ENCODE measurements around the gene PACS1.
A peak's percentile ranks its signal among the peaks of the same experiment; 100 is the strongest.

The PACS1 gene

DNA sequence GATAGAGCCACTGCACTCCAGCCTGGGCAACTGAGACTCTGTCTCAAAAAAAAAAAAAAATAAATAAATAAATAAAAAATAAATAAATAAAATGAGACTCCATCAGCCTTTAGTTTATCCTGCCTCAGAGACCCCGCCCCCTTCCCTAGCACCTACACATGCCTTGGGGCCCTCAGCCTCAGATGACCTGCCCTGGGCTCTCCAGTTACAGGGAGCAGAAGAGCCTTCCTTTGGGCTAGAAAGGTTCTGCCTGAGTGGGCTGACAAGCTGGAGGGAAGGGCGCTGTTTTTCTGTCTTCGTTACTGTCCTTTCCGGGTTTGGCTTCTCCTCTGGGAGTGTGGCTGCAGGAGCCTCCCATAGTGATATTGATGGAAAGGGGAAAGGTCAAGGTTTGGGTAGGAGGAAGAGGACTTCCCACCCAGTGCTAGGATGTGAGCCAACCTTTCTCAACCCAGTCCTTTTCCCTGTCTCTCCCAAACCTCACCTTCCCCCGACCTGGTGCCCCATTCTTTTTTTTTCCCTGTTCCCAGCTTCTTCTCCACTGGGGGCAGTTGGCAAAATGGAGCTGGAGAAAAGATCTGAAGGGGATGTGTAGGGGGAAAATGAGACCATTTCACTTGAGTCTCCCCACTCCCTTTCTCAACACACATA is 19.4 kb upstream of the PACS1 start:
- no peak for DNase-seq (ENCODE audit: low spot score)

DNA sequence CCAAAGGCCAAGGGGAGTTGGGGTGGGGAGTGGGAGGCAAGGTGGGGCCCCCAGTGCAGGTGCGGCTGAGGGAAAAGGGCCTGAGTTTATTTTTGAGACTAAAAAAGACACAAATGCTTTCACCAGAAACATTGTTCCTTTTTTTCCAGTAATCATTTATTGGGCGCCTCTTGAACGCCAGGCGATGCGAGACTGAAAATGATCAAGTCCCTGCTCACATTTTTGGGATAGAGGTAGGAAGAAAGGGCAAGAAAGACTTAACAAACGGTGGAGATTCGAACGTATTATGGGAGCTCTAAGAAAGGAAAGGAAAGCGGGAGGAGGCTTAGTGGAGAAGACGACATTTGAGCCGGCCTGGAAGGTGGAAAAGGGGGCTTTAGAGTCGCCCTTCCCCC is 18.7 kb upstream of the PACS1 start:
- no peak for DNase-seq (ENCODE audit: low spot score)

DNA sequence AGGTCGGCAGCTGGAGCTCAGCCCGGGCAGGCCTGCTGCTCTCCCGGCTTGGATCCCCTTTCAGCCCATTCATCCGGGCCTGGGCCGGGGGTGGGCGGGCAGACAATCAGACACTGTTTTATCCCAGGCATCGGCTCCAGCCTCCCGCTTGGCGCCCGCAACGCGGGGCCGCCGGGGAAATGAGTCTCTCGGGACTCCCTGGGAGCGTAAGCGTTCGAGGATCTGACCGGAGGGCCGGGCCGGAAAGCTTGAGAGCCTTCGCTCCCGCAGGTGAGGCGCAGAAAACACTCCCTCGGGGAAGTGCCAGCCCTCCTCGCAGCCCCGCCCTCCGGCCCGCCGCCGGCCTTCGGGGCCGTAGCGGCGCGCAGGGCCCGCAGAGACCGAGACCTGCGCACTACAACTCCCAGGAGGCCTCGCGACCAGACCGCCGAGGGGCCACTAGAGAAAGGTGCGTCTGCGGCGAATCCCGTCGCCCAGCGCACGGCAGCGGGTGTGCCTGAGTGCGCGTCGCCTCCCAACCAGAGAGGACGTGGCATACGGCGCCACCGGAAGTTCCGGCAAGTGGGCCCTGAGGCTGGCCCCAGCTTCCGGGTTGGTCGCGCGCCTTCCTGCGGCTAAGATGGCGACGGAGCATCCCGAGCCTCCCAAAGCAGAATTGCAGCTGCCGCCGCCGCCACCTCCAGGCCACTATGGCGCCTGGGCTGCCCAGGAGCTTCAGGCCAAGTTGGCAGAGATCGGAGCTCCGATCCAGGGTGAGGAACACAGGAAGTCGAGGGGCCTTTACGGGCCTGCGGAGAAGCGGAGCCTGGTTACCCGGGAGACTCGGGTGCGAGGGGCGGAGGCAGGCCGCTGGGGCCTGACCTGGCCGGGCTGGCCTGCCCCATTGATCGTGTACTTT is 18.1 kb upstream of the PACS1 start, which contains the start of gene SF3B2:
SF3B2 (plus strand) TSS at position 599 of the 898 bp plus-strand sequence; CDS start at position 620, 21 bp downstream.
- DNase-seq (ENCODE audit: low spot score), result peak; percentile 97

DNA sequence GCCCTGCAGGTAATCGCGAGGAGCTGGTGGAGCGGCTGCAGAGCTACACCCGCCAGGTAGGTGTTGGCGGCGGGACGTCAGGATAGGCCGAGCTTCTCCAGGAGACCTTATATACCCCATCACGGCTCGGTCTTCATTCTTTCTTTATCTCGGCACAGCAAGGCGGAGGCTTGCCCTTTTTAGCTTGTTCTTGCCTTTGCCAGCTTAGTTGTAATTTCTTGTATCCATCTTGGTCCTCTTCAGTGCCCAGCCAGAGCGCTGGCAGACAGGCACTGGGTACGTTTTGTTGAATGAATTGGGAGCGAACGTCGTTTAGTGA is 17.4 kb upstream of the PACS1 start:
- no peak for DNase-seq (ENCODE audit: low spot score)

DNA sequence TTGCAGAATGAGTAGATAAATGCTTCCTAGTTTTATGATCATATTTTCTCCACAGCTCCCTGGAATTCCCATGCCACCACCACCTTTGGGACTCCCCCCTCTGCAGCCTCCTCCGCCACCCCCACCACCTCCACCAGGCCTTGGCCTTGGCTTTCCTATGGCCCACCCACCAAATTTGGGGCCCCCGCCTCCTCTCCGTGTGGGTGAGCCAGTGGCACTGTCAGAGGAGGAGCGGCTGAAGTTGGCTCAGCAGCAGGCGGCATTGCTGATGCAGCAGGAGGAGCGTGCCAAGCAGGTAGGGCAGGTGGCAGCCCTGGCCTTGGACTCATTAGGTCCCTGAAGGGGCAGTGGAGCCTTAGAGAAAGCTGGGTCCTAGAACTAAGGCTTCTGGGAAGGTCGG is 15.1 kb upstream of the PACS1 start:
- DNase-seq (ENCODE audit: low spot score), result no peak

DNA sequence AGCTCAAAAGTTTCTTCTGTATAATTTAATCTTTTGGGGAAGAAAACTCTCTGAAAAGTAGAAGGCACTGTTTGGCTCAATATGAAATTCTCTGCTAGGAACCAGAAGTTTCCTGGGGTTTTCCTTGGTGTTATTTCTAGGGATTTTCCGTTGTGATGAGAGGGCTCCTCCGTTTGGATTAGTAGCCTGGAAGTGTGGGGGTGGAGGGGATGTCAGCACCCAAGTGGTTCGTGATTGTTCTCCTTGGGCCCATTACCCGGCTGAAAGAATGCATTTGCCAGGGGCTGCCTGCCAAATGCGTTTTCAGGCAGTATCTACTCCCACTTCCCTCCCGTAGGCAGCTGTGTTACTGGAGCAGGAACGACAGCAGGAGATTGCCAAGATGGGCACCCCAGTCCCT is 13.6 kb upstream of the PACS1 start:
- DNase-seq (ENCODE audit: low spot score), result no peak

DNA sequence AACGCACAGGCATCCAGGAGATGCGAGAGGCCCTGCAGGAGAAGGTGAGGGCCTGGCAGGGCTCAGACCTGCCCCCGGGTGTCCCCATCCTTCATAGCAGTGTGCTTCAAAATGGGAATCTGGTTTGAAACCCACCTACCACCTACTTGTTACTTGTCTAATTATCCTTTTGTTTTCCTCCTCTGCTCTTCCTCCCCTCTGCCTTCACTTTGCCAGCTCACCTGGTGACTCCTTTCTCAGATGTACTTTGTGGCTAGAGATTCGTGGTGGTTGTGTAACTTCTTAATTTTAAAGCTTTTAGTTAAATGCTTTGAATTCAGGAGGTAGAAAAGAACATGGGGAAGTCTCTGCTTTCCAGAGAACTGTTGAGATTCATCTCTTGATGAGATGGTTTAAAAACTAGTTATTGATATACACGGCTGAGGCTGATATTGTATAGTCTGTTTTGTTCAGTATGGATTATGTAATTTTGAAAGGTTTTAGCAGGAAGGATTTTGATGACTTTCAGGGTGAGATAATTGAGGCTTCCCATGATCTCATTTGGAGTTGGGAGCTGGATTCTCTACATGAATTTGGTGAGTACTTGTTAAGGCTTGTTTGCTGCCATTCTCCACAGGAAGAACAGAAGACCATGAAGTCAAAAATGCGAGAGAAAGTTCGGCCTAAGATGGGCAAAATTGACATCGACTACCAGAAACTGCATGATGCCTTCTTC is 9.9 kb upstream of the PACS1 start:
- DNase-seq (ENCODE audit: low spot score), result no peak

DNA sequence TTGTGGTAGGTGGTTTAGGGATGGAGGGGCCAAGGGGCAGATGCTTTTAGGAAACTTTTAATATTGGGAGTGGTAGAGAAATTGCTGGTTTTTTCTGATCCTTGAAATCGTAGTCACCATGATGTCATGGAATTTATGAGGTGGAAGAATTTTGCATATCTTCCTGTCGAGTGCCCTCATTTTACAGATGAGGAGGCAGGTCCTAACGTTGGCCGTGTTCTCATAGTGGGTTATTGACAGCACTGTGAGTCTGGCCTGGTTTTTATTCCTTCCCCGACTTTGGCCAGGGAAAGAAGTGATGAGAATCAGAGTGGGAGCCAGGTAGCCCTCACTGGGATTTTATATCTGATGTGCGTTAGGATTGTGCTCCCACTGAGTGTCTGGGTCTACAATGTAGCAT is 8.8 kb upstream of the PACS1 start:
- no peak for DNase-seq (ENCODE audit: low spot score)

DNA sequence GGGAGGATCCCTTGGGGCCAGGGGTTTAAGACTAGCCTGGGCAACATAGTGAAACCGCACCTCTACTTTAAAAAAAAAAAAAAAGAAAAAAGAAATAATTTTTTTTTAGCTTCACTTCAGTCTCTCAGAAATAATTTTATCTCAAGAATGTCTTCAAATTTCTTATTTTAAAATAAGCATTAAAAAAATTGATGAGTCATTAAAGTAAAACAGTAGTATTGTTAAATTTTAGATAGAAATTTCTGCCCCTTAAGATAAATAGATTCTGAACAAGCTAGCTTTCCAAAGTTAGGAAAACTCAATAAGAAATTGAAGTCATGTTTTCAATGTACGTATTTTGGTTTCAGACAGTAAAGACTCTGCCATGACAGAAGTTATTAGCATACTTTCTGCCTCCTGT is 7.7 kb upstream of the PACS1 start:
- no peak for DNase-seq (ENCODE audit: low spot score)

DNA sequence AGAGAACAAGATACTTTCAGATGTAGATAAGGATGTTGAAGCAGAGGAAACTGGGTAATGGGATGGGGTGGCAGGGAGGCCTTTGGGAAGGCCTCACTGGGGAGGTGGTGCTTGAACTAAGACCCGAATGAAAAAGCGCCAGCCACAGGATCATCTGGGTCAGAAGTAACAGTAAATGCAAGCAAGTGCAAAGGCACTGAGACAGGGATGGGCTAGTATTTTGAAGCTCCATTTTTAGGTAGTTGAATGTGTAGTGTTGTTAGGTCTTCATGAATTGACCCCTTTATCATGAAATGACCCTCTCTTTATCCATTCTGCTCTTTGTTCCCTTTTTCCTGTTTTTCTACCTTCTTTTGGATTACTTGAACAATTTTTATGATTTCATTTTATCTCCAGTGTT is 6.2 kb upstream of the PACS1 start:
- DNase-seq (ENCODE audit: low spot score), result no peak

DNA sequence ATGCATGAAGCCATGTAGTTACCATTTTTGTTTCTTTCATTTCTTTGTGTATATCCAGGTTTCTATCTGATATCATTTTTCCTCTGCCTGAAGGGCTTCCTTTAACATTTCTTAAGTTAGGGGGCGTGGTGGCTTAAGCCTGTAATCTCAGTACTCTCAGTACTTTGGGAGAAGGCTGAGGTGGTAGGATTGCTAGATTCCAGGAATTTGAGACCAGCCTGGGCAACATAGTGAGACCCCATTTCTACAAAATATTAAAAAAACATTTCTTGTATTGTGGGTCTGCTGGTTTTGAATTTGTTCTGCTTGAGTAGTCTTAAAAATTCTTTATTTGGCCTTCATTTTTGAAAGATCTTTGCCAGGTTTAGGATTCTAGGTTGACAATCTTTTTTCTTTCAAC is 5.5 kb upstream of the PACS1 start:
- DNase-seq (ENCODE audit: low spot score), result no peak

DNA sequence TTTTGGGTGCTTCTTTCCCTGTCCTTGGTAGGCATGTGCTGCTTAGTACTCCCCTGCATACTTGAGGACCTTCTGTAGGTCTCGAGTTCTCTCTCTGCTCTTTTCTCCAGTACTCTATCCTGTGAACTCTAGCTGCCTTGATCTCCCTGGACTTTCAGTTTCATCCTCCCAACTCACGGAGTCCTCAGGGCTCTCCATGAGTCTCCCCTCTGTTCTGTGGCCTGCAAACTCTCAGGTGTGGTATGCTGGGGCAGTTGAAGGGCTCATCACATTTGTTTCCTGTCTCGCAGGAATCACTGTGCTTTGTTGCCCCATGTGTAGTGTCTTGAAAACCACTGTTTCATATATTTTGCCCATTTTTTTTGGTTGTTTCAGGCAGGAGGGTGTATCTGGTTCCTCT is 3.3 kb upstream of the PACS1 start:
- no peak for DNase-seq (ENCODE audit: low spot score)

DNA sequence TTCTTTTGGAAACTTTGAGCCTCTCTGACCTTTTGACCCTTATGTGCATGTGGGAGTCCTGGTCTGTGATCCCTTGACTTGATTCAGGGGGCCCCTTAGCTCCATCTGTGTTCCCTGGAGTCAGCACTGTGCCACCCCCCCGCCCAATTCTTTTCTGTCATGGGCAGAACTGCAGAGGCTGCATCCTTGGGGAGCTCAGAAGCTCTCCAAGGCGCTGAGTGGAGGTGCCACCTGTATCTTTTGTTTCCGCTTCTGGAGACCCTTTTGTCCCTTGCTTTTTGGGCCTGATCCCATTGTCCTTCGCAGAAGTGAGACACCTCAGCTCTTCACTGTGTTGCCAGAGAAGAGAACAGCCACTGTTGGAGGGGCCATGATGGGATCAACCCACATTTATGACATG is 2.4 kb upstream of the PACS1 start:
- DNase-seq (ENCODE audit: low spot score), result no peak

DNA sequence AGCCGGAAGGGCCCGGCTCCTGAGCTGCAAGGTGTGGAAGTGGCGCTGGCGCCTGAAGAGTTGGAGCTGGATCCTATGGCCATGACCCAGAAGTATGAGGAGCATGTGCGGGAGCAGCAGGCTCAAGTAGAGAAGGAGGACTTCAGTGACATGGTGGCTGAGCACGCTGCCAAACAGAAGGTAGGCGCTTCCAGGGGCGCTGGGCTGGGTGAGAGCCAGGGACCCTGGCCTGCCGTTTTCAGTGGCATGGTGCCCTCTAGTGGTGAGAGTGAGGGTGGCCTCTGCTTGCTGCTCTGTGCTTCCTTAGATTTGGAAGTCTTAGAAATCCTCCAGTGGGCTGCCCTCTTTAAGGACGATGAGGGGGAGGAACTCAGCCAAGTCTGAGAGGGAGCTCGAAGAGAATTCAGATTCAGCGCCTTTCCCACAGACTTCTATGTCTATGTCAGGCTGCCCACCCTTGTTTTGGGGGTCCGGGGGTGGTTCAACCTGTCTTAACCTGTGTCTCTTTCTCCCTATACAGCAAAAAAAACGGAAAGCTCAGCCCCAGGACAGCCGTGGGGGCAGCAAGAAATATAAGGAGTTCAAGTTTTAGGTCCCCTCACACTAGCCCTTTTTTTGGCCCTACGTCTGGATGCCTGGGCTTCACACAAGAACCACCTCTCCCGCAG is 1.8 kb upstream of the PACS1 start:
- DNase-seq (ENCODE audit: low spot score), result peak; percentile 87

DNA sequence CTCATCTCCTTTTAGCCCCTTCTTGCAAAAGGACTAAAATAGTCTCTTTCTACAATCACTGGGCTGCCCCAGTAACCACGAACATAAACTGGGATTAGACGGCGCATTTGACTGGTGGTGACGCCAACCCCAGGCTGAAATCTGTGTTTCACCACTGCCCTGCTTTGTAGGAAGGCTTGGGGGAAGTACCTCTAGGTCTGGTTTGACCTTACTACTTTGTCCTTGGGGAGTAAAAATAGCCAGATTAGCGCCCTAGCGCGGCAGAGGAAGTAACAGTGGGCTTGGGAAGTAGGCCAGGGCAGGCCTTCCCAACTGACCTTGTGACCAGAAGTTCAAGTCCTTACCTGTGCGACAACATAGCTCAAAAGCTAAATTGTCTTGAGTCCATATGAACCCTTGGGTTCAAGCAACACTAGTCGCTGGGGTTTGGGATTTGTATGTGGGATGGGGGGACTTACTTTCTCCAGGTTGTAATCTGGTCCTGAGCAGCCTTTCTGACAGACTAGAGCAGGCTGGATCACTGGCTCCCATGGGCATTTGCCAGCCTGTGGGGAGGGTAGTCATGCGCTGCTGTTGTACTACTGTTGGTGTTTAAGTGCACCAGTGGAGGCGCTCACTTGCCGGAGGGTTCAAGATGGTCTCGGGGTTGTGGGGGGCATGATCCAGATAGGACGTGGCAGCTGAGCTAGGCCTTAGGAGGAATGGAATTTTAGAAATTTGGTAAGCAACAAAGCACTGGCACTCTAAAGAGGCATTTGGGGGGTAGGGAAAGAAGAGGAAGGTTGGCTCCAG is 953 bp upstream of the PACS1 start:
- no peak for DNase-seq (ENCODE audit: low spot score)

DNA sequence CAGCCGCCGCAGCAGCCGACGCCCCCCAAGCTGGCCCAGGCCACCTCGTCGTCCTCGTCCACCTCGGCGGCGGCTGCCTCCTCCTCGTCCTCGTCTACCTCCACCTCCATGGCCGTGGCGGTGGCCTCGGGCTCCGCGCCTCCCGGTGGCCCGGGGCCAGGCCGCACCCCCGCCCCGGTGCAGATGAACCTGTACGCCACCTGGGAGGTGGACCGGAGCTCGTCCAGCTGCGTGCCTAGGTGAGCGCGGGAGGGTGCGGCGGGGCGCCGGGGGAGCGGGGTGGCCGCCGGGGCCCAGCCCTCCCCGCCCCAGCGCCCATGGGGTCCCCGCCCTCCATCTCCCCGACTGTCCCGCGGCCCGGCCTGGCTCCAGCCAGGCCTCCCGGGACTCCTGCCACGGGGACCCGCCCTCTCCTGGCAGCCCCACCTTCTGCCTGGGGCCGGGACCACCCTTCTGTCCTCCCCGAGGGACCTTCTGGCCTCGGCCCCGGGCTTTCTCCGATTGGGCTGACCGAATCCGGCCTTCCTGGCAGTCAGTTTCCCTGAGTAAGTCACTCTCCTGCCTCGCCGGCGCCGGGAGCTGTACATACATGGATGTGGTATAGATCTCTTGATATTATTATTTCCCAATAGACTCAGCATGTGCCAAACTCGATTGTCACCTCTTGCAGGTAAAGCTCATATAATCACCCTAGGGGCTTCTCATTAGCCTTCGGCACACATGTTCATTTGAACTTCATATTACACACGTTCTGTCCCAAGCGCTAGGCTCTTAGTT is 720 bp downstream of the PACS1 start:
- peak; percentile 62 for DNase-seq (ENCODE audit: low spot score)

DNA sequence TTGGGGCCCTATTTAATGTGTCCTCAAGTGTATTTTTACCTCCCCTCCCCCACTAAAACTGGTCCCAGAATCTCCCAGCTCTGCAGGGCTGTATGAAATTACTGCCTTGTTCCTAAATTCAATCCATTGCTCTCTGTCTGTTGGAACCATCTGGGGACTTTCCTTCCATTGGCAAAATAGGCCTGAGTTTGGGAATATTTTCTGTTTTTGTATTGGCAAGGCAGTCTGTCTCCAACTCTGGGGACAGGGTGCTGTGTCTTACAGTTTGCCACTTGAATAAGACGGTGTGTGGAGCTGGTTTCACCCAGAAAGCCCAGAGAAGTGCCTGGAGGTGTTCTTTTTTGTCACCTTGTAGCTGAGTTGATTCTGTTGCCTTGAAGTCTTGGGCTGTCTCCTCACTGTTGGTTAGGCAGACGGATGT is 1.3 kb downstream of the PACS1 start:
- no peak for DNase-seq (ENCODE audit: low spot score)

DNA sequence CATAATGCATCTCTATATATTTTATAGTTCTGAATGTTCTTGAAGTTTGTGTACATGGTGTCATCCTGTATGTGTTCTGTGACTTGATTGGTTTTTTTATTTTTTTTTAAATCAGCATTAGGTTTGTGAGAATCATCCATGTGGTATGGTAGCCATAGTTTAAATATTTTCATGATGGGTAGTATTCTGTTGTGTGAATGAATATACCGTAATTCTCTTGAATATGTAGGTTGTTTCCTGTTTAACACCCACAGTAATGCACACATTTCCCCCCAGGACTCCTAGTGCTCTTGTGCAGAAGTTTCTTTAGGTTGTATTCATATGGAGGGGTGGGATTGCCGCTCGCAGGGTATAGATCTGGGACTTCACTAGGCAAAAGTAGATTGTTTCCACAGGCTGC is 2.0 kb downstream of the PACS1 start:
- no peak for DNase-seq (ENCODE audit: low spot score)

DNA sequence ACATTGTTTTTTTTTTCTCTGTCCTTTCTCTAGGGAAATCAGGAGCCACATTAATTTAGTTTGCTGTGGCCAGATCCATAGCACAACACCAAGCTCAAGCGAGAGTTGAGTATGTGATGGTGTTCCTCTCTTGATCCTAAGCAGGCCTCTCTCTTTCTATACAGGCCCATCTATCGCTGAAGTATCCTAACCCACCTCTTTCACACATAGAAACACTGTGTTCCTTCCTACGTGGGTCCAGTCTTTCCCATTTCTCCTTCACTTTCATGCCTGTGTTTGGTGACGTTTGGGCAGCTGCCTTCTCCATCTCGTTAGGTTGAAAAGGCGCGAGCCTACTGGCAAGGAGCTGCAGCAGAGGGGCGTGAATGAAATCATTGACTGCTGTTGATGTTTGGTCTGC is 2.4 kb downstream of the PACS1 start:
- no peak for DNase-seq (ENCODE audit: low spot score)

DNA sequence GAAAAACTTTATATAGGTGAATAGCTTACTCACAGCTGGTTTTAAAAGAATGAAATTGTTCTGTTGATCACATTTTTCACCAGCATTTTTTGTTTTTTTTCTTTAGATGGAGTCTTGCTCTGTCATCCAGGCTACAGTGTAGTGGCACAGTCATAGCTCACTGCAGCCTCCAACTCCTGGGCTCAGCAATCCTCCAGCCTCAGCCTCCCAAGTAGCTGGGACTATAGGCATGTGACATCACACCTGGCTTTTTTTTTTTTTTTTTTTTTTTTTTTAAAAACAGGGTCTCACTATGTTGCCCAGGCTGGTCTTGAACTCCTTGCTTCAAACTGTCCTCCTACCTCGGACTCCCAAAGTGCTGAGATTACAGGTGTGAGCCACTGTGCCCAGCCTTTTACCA is 3.6 kb downstream of the PACS1 start:
- DNase-seq (ENCODE audit: low spot score), result no peak

DNA sequence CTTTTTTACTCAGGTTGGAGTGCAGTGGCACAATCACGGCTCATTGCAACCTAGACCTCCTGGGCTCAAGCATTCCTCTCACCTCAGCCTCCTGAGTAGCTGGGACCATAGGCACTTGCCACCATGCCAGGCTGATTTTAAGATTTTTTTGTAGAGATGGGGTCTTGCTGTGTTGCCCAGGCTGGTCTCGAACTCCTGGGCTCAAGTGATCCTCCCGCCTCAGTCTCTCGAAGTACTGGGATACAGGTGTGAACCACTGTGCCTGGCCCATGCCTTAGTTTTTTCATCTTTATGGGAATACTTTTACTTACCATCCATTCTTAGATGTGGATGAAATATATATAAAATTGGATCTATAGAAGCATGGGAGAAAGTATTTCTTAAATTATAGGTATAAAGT is 5.2 kb downstream of the PACS1 start:
- no peak for DNase-seq (ENCODE audit: low spot score)

All from iPS-NIHi11 (cell line).